GM03348 (cell line): ENCODE results near the gene EML3.
"Not testable (repeated sequence)": the region's sequence is repeated elsewhere in the genome, so short reads cannot be mapped to it uniquely, and the experiment has no call there.

Source experiments
- DNase-seq: peaks from one replicate; pipeline ENCODE4 v3.0.0; 2012; ENCODE audit warnings: low spot score

EML3 gene

DNA sequence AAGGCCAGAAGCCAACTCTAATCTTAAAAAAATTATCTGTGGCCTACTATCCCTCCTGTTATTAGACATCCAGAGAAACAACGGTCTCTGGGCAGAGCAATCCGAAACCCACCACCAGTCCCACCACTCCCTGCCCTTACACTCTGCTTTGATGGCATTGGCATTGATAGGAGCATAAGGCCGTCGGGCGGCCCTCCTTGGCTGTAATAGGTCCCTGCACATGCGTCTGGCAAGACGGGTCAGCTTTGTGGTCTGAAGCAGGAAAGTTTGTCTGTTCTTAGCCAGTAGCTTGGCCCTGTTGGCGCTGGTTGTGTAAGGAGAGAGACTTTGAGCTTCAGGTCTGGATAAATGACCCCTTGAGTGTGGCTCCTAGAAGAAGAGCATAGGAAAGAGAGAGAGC is 17.5 kb downstream of the EML3 start:
- no peak for DNase-seq

DNA sequence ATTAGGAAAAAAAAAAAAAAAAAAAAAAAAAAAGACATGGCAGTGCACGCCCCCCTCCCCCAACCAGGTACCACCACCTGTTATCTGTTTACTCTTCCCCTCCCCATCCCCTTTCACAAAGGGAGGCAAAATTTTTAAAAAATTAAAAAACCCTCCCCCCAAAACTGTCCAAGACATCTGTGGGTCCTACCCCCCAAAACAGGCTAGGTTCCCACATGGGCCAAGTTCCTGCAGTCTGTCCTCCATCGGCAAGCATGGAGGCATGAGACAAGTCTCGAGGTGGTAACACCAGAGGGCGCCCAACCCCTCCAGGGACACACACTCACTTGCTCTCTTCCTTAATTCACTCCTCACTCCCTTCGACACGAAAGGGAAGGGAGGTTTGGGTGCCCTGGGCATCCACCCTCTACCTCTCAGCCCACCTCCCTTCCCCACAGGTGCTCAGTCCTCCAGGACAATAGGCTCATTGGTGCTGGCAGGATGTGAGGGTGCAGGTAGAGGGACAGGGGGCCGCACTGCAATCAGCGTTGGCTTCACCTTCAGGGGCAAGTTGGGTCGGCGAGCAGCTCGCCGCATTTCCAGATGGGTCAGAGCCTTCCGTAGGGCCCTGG is 19.0 kb downstream of the EML3 start:
- peak; percentile 66 for DNase-seq

DNA sequence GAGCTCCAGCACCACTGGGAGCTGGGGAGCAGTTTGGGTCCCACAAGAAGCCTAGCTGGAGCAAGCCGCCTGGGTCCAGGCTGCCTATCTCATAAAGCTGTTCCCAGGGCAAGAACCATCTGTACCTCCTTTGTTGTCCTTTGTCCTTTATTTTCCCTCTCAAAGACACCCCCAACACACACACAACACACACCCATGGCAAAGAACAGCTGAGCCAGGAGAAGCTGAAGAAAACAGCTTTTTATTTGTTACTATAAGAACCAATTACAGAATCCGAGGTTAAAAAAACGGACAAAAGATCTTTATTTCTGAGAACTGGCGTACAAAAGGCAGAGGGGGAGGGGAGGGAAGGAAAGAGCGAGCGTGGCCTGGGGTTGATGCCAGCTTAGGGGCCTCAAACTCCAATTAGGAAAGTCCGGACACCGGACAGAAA is 19.6 kb downstream of the EML3 start:
- no peak for DNase-seq

DNA sequence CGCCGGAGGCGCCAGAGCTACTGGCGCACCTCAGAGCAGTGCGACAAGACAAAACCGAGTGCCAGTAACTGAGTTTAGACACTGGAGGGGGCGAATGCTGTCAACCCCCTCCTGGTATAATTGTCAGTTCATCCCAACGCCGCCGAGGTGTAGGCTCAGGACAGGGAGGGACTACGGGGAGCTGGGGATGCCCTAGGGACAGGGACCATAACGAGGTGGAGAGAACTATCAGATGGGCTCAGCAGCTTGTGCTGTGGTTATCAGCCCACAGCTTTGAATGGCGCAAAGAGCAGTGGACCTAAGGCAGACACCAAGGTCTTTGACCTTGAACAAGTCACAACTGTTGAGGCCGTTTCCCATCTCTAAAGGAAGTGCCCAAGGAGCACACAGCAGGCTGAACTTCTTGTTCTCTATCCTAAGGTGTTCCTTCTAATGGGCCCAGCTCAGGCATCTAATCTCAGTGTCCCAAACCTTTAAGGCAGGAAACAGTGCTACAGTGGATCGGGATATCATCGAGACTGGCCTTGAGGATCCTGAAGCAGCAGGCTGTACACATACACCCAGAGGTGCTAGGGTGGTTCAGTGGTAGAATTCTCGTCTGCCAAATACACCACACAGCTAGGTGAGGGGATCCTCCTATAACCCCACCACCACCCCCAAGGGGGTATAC is 20.3 kb downstream of the EML3 start:
- no peak for DNase-seq

DNA sequence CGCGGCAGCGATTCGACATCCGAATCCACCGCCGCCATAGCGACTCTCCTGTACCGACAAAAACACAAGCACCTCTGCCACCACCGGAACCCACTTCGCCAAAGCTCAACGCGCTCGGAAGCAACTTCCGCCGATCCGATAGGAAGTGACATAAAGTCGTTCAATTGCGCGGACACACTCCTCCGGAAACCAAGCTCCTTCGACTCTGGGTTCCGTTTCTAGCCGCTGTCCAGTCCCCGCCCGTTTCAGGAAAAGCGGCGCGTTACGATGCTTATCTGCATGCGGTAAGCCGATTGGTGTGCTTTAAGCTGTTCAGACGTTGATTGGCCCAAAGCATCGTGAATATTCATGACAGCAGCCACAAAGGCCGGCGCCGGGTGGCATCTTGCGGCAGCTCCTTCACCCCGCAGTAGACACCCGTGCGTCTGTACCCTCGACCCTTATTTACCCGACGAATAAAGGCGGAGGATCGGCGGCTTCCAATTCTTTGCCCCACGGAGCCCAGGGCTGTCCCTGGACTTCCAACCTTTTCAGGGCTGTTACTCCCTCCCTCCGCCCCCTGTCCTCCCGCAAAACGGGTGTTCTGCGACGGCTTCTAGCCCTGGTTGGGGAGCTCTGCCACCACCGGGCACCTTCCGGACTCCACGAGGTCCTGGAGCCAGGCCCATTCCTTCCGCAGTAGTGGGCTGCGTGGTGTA is 21.0 kb downstream of the EML3 start, which contains the start of gene TUT1:
TSS of gene TUT1 (minus strand) at position 76 of the 698 bp plus-strand sequence. CDS start at position 38, 38 bp downstream.
- DNase-seq, result peak; percentile 92

DNA sequence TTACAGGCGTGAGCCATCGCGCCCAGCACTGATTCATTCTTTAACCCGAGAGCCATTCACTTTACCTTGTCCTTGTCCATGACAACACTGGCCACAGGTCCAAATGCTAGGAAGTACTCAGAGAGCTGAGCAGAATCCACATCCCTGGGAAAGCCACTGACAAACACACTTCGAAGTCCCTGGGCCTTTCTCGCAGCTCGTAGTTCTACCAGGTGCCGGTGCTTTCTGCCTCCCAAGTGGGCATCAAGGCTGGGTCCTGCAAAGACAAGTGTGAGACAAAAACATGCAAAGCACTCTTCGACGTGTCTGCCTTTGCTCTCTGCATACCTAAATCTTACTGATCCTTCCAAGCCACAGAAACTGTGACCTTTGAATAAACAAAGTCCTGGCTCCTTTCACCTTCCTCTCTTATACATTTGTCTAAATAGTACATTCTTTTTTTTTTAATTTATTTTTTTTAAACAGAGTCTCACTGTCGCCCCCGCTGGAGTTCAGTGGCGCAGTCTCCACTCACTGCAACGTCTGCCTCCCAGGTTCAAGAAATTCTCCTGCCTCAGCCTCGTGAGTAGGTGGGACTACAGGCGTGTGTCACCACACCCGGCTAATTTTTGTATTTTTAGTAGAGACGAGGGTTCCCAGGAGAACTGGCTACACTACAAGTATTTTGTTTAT is 23.5 kb downstream of the EML3 start:
- DNase-seq, result no peak

DNA sequence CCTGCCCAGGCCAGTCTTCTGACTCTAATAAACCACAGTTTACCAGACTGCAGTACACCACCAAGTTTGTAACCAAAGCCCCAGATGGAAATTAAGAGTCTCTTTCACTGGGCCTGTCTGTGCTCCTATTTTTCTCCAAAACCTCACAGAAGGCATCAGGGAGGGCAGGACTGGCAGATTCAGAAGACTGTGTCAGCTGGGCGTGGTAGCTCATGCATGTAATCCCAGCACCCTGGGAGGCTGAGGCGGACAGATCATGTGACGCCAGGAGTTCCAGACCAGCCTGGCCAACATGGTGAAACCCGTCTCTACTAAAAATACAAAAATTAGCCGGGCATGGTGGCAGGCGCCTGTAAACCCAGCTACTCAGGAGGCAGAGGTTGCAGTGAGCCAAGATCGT is 27.2 kb downstream of the EML3 start:
- DNase-seq, result not testable (repeated sequence)

DNA sequence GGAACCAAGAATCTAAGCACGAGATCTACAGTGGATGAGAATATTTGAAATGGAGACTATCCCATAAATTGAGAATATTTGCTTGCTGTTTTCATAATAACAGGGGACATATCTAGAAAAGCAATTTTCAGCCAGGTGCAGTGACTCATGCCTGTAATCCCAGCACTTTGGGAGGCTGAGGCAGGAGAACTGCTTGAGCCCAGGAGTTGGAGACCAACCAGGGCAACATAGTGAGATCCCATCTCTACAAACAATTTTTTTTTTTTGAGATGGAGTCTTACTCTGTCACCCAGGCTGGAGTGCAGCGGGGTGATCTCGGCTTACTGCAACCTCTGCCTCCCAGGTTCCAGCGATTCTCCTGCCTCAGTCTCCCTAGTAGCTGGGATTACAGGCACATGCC is 30.8 kb downstream of the EML3 start:
- DNase-seq, result not testable (repeated sequence)

DNA sequence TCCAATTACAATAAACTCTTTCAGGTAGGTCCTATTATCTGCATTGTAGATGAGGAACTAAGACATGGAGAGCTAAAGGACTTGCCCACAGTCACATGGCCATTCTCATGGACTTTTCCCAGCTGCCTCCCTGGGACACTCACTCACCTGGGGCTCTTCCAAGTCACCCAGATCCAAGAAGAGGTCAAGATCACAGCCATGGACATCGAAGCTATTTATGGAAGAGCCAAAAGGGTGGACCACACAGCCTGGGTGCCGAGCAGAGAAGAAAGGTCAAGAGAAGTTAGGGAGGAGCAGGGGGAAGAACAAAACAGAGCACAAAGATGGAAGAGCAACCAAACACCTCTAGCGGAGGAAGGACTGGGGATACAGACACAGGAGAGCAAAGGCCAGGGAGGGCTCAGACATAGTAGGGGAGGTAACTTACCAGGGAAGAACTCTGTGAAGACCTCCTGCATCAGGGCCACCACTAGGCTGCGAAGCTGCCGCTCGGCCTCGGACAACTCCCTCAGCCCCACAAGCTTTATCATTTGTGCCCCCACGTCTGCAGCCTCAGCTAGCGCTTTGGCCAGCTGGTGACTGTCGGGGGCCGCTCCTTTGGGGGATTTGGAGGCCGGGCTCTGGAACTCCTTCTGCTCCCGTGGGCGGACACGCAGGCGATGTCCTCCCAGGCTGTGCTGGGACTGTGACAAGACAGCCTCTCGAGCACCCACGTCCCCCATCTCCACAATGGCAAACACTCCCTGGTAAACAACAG is 31.4 kb downstream of the EML3 start:
- DNase-seq, result no peak

DNA sequence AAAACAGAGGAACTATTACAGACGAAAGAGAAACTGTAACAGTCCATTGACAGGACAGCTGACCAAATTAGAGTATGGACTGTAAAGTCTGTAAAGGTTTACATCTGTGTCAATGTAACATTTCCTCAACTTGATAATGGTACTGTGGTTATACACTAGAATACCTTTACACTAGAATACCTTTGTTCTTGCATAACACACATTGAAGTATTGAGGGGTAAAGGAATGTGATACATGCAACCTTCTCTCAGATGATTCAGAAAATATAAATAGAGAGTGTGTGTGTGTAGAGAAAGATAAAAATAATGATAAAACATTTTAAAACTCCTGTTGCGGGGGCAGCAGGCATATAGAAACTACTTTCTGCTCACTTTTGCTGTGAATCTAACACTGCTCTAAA is 33.3 kb downstream of the EML3 start:
- DNase-seq, result no peak

DNA sequence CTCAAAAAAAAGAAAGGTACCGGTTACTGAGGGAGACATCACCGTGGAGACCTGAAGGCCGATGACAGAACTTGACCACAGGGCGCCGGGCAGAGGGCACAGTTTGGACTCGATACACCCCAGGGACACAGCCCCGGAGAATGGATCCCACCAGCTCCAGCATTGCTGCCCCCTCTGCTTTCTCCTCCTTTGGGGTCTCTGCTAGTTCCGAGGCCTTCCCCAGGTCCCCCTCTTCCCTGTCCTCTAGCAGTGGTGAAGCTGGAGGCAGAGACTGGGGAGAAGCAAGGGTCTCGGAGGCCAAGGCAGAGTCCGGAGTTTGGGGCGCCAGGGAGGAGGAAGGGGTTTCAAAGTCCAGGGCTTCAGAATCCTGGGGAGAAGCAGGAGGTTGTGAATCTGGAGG is 34.0 kb downstream of the EML3 start:
- DNase-seq, result no peak

DNA sequence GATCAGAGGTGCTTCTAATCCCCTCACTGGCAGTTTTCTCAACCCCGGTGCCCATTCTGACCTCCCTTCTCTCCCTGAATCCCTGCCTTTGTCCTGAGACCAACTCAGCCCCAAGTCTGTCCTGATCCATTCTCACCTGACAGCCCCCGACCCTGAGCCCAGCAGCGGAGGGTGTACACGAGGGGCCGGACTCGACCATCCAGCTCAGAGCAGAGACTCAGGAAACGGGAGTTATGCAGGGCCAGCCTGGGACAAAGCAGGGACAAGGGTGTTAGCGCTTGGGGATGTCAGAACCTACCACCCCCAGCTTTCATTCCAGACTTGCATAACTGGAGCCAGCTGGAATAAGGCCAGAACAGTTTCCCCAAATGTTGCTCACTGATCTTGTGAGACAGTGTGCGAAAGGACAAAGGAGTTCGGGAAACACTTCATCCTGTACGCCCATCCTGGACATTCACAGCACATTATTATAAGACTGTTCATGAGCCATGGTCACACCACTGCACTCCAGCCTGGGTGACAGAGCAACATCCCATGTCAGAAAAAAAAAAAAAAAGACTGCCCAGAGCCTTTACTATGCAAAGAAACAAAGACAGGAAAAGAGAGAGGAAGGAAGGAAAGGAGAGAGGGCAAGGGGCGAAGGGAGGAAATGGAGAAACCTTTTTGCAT is 35.4 kb downstream of the EML3 start:
- DNase-seq, result no peak

DNA sequence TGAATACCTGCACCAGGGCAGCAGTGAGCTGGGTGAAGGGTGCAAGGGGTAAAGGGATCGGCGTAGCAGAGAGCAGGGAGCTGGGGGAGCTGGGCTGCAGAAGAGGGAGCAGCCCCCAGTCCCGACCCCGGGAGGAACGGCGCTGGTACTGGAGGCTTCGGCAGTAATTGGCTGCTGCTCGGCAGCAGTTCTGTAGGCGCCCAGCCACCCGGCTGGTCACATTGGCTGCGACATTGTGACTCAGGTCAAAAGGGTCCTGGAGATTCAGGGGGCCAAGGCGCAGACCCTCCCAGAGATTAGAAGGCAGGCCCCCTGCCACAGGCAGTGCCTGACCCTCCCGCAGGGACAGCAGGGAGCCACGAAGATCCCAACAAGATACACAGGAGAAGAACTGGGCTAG is 36.7 kb downstream of the EML3 start:
- no peak for DNase-seq

DNA sequence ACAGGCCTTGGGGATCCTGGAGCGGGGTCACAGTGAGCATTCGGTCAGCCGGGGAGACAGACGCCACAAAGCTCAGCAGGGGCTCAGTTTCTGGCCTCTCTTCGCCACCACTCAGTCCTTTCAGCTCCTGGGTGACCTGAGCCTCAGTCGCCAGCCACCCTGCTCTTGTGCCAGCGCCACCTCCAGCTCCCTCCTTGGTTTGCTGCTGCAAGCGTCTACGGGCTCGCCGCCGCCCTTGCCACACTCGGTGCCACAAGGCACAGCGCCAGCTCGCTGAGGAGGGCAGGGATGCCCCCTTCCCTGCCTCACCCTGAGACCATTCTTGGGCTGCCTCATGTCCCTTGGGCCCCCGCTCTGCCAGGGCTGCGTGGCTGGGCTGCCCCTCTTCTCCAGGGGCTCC is 37.4 kb downstream of the EML3 start:
- DNase-seq, result peak; percentile 31

DNA sequence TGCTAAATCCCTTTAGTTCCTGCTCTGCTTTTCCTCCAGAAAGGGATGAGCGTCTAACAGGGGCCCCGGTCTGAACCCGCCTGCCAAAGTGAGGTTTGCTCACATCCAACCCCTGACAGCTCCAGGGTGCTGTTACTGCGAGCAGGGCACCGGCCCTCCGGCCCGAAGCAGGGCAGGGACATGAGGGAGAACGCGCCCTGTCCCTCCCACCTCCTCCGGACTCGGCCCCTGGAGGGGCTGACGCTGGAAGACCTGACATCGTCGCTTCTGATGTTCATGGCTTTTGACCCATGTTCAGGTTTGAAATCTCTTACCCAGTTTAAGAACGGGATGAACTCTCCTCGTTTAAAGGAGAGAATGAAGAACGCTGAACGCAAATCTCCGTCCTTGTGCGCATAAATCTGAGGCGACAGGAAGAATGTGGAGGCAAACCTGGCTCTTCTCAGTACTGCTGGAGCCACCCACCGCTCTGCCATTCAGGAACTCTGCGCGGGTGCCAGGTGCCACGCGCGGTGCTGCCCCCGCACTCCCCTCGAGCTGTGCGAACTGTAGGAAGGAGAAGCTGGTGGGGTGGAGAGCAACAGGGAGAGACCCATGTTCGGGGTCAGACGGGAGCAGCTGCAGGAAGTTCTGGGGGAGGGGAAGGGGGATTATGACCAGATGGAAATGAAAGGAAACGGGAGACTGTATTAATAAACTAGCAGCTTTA is 38.1 kb downstream of the EML3 start:
- peak; percentile 53 for DNase-seq

DNA sequence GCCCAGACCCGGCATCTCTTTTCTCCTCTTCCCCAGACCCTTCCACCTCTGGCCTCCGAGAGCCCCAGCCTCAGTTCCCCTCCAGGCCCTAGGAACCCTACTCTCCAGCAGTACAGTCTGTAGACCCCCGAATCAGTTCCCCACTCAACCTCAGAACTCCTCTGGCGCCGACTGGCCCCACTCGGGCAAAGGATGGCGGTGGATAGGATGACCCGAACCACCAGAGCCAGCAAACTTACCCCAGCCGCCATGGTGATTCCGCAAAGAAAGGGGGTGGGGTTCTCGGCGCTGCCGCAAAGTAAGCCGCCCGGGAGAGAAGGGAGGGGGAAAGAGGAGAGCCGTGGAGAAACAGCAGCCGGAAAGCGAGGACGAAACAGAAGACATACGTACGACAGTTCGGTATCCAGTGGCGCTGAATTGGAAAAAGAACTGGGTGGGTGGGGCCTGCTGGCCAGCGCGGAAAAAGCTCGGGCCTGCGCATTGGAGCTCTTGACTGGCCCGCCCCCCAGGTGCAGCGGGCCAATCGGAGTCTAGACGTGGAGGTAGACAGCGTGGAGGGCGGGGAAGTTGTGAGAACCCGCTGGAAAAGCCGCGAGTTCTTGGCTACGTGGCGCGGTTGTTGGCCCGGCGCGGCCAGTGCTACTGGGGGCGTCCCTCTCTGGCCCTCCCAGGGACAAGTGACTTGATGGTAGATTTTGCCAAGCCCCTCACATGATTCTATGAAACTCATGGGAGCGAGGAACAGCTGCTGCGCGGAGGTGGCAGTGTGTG is 38.8 kb downstream of the EML3 start, which contains the start of gene EEF1G:
TSS of gene EEF1G (minus strand) at position 300 of the 771 bp plus-strand sequence. CDS start at position 251, 49 bp downstream.
- peak; percentile 98 for DNase-seq

DNA sequence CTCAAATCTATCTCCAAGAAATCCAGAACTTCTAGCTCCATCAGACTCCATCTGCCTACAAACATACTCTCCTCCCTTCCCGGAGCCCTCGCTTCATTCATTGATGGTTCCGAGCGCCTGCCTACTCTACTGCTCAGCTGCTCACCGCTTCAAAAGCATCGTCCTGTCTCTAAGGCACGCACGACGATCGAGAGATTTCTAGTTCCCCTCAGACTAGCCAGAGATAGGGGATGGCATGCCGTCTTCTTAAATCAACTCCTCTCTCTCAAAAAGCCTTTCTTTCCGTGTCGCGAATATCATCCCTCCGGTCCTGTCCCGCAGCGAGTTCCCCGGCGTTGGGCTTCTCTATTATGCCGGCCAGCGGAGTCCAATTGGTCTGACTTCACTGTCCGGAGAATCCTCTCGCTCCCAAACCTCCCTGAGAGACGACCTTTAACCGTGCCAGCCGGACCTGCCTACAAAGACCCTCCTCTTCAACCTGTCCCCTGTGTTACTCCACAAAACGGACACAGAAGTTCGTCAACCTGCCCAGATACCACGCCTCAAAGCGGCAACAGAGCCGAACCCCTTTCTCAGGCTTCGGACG is 39.5 kb downstream of the EML3 start:
- DNase-seq, result peak; percentile 29

DNA sequence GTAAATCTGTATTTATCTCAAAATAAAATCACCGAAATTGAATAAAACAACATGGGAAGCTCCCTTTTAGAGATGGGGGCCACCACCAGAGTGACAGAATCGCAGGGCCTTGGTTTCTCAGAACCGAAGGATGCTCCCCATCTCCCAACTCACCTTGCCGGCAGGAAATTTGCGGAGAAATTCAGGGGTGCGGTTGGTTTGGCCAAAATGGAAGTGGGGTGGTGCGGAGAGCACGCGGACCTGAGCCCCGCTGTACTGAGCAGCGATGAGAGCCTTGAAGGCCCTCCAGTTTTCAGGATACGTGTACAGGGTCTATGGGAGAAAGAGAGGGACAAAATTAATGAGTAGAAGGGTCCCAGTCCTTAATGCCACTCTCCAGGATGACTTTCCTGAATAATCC is 40.1 kb downstream of the EML3 start:
- DNase-seq, result no peak

DNA sequence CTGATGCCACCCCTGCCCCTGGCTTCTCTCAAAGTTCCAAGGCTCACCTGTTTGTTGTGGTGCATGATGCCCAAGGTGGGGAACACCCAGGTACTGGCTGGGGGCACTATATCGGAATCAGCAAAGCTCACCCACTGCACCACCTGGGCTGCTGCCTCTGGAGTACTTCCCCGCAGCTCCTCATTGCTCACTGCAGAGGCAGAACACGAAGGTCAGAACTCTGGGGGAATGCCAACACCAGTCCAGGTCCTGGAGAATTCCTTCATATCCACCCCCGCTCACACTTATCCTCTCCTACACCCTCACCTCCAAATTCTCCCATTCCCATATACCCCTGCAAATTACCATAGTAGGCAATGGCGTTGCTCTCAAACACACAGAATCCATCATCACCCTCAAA is 41.1 kb downstream of the EML3 start:
- DNase-seq, result not testable (repeated sequence)
